Left ventricle myocardium superior (tissue), 1 donor: ENCODE data around the gene GCK. TPM values are rescaled to one million over a fixed set of nuclear protein-coding genes. Genes with fewer than 3 reads are reported as not detected.
"Not testable (repeated sequence)": the region's sequence is repeated elsewhere in the genome, so short reads cannot be mapped to it uniquely, and the experiment has no call there.

Experiments
- ATAC-seq: fragments of 200-7000 bp; cut with Tn5 transposase; one replicate; pipeline ENCODE4 v1.9.1; 2020; ENCODE audit warnings: mild to moderate bottlenecking, moderate library complexity
- DNase-seq: peaks from one replicate; pipeline ENCODE4 v3.0.0-alpha.2; 2020
- intact Hi-C: fragments of 100-400 bp; cut with micrococcal nuclease; formaldehyde crosslinking; loops from one replicate; pipeline ENCODE4 v1.11.0; 2022
- total RNA-seq: library from RNA; stranded (reverse); fragmentation: NEBNext Ultra II Directional; extraction: Animal tissue kit (Norgen Biotek cat#: 25700); gene quantifications from one replicate; pipeline ENCODE4 v1.2.1, GENCODE V29; 2021
- donor health status: DM: no; HTN: yes; CAD: no; lungs with severe emphysema.

Gene GCK
- total RNA-seq, 1 donor from 2014 or later: 1.4 TPM

DNA sequence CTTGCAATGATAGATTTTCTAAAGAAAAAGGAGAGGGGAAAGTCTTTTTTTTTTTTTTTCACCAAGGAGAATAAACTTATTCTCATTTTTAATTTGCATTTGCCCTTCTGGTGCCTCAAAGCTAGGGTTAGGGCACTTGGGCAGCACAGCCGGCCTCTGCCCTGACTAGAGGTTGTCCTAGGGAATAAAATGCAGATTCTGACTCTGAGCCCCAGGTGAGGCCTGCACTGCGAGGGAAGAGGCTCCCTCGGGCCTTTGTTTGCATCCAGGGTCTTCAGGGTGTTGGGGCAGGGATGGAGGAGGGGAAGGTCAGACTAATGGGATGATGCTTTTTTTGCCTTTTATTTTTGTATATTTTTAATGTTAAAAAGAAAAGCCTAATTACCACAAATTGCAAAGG lies 55.9 kb downstream of the GCK start:
- intact Hi-C loops: no loop called here
- no peak for DNase-seq
- no peak for ATAC-seq

DNA sequence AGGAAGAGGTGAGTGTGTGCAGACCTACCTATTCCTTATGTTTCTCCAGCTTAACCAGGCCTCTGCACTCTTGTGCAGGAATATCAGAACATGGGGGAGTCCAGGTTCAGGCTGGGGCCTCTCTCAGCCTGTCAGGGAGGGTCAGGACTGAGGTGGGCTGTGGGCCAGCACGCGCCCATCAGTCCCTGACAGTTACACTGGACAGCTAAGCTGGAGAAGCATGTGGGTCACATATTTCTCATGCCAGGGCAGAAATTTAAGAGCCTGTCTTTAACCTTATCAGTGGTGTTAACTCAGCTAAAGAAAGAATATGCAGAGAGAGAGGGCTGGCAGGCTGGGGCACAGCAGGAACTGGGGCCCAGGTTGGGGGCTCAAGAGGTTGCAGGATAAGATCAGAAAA lies 57.2 kb downstream of the GCK start:
- DNase-seq (peak; percentile 78), ATAC-seq (peak; percentile 82)

DNA sequence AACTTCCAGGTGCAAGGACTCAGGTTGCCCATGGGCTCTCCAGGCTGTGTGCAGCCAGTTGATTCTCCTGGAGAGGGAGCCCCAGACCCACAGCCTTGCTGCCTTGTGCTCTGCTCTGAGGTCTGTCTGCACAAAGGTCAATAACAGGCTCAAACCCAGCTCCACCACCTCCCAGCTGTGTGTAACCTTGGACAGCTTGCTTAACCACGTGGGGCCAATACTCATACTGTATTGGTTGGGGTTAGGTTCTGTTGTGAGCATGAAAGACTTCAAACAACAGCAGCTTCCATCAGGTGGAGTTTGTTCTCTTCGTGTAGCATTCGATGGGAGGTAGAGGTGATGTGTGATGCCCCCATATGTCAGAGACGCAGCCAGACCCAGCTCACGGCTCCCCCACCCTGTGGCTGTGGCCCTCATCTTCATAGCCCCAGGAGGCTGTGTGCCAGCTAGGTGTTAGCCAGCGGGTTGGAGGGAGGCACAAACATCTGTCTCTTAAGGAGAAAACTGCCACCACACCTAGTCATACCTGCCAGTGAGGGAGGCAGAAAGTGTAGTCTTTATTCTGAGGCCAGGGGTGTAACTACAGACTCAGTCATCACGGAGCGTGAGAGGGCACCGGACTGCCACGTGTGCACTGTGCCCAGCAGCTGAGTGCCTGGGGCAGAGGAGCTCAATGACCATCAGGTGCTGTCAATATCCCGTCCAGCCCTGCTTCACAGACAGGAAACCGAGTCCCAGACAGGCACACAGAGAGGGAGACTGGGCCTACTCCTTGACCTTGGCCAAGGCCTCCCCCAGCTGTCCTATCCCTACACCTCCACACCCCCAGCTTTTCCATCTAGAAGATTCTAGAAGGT lies 57.8 kb downstream of the GCK start:
- DNase-seq: peak; percentile 48
- intact Hi-C loops: no loop called here

More for the DNA sequence above, 57.2 kb downstream of the GCK start:
- intact Hi-C loops: no loop called here

DNA sequence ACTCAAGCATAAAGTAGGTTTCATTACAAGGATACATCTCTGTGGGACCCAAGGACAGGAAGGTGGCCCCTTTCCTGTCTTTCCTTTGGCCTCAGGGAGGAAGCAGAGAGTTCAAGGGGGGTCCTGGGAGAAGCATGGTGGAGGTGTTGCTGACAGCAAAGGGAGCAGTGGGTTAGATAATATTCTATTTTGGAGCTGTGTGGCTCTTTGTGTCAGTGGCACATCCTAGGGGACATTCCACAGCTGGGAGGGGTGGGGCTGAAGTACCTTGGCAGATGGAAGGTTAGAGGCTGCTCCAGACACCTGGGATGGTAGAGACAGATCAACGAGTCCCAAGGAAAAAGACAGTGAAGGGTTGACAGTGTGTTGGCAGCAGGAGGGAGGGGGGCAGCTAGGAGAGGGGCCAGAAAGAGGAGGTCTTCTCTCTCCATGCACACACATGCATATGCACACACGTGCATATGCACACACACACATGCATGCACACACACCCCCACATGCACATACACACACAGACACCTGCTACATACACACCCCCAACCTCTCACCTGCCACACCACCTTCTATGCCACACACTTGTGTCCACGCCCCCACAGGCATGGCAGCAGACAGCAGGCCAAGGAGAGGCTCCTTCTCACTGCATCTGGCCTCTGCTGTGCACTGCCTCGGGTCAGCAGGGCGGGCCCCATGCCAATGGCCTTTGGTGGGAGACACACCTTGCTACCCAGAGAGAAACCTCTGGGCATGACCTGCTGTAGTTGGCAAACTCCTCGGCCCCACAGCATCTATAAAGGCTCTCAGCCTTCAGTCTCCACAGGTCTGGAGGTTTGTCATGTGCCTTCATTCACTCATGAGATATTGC lies 60.3 kb downstream of the GCK start:
- intact Hi-C loops: no loop called here
- DNase-seq (peak; percentile 34), ATAC-seq (peak; percentile 47)

More for the DNA sequence above, 57.8 kb downstream of the GCK start:
- peak; percentile 70 for ATAC-seq

DNA sequence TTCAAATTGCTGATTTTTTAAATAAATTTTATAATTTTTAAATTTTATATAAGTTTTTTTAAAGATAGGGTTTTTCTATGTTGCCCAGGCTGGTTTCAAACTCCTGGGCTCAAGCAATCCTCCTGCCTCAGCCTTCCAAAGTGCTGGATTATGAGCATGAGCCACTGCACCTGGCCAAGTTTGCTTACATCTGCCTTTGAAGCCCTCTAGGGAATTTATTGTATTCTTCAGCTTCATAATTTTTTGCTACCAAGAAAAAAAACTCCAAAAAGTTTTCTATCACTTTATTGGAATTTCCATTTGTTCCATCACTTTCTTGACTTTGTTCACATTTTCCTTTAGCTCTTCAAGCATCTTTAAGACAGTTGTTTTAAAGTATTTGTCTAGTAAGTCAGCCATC lies 62.1 kb downstream of the GCK start:
- intact Hi-C loops: no loop called here
- ATAC-seq (no peak), DNase-seq (no peak)

DNA sequence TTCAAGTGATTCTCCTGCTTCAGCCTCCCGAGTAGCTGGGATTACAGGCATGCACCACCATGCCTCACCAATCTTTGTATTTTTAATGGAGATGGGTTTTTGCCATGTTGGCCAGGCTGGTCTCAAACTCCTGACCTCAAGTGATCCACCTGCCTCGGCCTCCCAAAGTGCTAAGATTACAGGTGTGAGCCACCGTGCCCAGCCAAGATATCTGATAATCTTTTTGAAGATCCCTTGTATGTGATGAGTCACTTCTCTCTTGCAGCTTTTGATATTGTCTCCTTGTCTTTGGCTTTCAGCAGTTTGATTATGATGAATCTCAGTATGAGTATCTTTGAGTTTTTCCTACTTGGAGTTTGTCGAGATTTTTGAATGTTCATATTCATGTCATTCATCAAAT lies 62.7 kb downstream of the GCK start:
- DNase-seq, ATAC-seq, intact Hi-C loops: not testable (repeated sequence)

DNA sequence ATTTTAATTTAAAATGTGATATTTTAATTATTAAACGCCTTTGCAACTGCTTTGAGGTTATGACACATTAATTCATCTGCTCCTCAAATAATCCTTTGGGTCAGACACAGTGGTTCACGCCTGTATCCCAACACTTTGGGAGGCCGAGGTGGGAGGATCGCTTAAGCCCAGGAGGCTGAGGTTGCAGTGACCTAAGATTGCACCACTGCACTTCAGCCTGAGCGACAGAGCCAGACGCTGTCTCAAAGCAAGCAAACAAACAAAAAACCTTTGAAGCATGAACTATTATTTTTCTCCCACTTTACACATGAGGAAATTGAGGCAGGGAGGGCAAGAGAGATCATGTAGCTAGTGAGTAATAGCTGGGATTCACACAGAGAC lies 64.4 kb downstream of the GCK start:
- intact Hi-C loops: no loop called here
- DNase-seq: no peak
- no peak for ATAC-seq

DNA sequence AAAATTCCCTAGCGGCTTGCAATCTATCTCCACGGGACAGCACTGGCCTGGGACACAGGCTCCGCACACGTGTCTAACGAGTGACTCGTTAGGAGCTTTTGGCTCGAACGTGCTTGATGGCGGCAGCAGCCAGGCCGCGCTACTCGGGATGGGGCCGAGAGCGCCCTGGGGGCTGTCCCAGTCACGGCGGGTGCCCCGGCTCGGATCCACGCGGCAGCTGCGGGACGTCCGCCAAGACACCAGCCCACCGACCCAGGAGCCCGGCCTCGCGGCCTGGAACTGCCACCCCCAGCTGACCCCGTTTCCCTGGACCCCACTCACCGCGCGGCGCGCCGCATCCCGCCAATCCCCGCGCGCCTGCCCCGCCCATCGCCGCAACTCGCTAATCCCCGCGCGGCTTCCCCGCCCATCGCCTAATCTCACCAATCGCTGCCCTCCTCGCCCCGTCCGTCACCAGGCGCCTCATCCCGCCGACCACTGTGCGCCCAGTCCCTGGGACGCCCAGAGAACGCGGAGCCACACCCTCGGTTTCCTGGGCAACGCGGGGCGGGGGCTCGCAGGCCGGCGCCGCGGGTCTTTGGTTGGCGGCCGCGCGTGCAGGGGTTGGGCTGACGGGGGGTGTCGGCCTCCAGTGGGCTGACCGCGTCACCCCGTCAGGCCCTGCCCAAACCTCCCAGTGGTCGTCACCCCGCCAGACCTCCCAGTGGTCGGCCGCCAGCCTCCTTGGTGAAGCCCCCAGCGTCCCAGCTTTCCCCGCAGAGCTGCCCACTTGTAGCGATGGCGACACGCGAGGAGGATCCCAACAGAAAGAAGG lies 65.8 kb downstream of the GCK start, which contains the start of gene POLD2:
TSS of gene POLD2 (minus strand) at position 359 of the 814 bp plus-strand sequence. CDS start 1,495 bp downstream, outside the sequence.
- intact Hi-C loops: no loop called here
- DNase-seq (peak; percentile 99), ATAC-seq (peak; percentile 99)

DNA sequence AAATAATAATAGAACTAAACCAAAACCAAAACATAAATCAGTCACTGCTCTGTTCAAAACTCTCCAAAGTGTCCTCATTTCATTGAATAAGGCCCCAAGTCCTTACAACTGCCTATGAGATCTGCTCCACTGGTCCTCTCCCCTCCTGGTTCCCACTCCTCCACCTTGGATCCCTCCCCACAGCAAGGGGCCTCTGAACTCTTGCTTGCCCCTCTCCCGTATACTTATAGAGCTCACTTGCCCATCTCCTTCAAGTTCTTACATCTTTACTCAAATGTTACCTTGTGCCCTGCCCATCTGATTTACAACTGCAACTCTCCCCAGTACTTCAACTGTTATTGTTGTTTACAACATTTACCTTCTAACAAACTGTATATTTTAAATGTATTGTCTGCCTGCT lies 66.7 kb downstream of the GCK start:
- DNase-seq: no peak
- no peak for ATAC-seq
- intact Hi-C loops: no loop called here

DNA sequence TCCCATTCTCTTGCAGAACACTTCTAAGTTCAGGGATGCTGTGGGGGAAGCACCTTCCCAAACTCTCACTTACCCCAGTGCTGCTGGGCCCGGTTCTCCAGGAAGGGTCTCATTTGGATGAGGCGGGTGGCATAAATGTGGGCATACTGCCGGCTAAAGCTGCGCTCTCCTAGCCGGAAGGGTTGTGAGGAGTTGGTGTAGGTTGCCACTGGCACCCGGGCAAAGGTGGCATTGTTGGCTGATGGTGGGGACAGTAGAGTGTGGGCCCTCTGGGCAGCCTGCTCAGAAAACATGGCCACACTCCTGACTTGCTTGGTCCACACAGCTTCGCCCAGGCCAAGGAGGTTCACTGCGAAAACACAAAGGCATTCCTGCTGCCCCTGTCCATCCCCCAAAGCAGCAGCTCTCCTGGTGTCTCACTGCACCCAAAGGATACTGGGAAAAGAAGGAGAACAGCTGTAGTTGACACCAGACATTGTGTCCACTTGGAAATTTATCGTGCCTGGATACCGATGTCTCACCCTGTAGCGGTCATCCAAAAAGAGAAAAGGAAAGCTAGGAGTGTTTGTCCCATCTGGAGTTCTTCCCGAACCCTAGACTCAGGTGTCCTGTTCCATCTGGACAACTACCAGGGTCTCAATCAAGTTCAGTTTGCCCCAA lies 67.3 kb downstream of the GCK start:
- intact Hi-C loops: no loop called here
- no peak for ATAC-seq
- no peak for DNase-seq

DNA sequence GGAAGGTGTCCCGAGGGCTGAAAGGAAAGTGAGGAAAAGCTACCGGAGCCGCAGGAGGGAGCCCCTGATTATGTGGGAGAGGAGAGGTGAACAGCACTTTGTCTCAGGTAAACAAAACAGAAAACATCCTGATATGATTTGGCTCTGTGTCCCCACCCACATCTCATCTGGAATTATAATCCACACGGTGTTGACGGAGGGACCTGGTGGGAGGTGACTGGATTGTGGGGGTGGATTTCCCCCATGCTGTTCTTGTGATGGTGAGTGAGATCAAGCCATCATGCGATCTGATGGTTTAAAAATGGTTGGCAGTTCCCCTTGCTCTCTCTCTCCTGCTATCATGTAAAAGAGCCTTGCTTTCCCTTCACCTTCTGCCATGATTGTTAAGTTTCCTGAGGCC lies 68.8 kb downstream of the GCK start:
- intact Hi-C loops: no loop called here
- DNase-seq (no peak), ATAC-seq (no peak)

DNA sequence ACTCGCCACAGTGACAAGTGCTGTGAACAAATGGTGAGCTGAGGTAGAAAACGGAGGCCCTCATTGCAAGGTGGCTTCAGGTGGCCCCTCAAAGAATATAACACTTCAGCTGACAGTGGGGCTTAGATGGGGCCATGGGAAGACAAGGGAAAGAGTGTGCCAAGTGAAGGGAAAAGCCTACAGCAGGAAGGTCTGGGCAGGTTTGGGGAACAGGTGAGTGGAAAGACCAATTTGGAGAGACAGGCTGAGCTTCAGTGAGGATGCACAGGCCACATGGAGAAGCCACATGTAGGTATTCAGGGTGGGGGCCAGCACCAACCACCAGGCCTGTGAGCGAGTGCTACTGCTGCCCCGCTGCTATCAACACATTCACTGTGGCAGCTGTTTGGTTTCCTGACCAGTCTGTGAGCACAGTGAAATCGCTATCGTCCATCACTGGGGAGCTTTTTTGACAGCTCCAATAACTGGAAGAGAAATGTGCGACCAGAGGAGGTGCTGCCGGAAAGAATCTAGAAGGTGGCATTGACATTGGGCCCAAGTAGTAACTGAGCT lies 69.3 kb downstream of the GCK start:
- ATAC-seq (no peak), DNase-seq (no peak)
- intact Hi-C loops: no loop called here

DNA sequence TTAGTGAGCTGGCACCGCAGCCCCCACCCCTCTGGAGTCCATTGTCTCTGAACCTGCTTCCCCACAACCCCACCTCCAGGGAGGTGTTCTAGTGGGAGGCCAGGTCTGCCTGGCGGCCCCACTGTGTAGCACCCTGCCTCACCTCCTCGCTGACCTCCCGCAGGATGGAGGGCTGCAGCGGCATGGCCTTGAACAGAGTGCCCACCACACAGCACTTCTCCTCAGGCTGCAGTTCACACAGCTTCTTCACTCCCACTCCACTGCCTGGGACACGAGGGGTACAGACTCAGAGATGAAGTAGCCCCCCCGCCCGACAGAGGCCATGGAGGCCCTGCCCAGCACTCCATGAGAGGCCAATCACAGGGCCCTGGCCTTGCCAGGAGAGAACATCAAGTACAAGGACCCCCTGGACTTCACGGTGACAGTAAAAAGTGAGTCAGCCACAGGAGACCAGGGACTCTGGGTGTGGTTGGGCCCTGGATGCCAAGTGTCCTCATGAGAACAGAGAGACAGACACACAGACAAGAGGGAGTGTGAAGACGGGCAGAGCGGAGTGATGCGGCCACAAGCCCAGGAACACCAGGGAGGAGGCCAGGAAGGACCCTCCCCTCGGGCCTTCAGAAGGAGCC lies 71.3 kb downstream of the GCK start:
- no peak for DNase-seq
- ATAC-seq: no peak
- intact Hi-C loops: no loop called here

DNA sequence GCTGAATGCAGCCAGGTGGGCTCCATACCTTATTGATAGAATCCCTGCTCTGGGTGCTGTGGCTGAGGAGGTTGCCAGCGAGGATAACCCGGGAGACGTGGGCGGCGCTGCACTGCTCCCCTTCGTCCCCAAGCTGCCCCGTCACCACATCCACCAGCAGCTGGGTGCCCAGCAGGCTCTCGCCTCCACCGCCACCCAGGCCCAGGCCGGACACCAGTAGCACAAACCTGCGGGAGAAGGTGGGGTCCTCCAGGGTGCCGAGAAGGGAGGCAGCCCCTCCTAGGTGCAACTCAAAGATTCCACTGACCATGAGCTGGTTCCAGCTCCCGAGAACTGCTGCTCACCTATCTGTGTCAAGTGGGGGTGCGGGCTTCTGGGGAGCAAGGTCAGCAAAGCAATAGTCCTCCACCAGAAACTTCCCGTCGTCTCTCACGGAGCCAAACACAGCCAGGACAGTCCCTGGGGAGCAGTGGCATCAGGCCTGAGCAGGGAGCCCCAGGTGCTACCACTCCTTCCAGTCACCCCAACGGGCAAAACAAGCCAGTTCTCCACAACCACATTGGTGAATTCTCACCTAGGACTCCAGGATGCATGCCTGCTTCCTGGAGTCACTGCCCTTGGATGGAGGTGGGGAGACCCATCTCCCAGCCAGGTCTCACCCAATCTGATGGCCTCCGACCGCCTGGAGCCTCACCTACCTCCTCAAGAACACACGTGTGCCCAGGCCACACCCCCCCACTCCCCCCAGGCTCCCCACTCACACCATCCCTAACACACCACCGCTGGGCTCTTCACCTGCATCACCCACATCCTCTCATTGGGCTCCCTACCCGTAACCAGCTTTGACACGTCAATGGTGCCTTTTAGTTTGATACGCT lies 72.2 kb downstream of the GCK start:
- ATAC-seq (no peak), DNase-seq (no peak)
- intact Hi-C loops: no loop called here

DNA sequence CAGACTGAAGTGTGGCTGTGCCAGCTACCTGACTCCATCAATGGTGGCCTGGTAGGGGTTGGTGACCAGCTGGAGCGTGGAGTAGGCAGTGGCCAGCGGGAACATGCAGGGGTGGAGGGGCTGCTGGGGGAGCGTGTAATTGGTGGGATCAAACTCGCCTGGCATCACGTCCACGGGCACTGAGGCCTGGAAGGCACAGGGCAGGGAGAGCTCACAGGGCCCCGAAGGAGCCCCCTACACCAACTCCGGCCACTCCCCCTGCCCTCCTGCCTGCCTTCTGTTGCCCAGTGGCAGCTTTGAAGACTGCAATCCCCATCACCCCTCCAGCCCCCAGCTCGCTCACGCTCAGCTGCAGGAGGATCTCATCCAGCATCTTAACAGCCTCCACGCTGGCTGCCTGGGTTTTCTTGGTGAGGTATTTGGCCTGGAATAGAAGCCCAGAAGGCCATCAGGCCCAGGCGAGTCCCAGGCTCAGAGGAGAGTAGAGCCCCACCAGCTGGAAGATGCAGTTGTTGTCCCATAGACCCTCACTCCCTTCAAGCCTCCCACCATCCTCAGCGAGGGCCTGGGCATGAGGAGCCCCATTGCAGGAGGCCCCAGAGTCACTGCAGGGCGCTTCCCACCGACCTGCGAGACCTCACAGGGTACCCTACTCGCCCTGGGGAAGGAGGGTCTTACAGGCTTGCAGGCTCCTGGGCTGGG lies 73.0 kb downstream of the GCK start:
- intact Hi-C loops: no loop called here
- ATAC-seq (no peak), DNase-seq (no peak)

DNA sequence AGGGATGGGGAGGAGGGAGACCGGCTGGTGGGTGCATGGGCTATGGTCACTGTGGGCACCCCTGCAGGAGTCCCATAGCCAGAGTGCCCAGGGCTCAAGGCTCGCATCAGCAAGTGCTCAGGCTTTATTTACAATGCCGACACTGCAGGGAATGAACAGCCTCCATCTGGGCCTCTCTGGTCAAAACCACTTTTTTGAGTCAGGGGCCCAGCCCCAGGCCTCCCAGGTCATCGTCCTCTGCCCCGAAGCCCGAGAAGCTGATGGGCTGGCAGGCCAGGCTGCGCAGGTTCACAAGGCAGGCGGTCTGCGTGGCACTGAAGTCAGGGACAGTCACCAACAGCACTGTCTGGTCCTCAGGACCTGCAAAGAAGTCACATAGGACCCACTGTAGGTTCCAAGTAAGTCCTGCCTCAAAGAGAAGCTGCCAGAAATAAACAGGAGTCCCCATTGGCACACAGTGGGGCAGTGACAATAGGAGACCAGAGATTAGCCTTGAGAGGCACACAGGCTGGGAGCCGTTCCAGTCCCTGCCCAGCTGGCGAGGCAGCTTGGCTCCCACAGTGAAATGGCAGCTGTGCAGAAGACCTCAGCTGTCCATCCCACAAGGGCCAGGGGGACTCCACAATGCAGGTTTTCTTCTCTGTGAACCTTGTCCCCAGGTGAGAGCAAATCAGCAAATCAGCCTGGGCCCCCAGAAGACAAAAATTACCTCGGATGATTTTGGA lies 74.5 kb downstream of the GCK start:
- ATAC-seq (peak; percentile 89), DNase-seq (peak; percentile 87)
- intact Hi-C loops: no loop called here
